ES-I3 (cell line): Measurements from ENCODE around the gene AGBL1.

ENCODE experiments used
- H3K36me3 ChIP-seq: 2 replicates; pipeline ENCODE4 v1.6.1; 2013; ENCODE audit warnings: mild to moderate bottlenecking, low read length, control low read depth, moderate library complexity; ENCODE audit not compliant: insufficient read depth
- H3K4me1 ChIP-seq: 2 replicates; pipeline ENCODE4 v1.6.1; 2013; ENCODE audit warnings: mild to moderate bottlenecking, control low read depth, low read length; ENCODE audit not compliant: insufficient read depth
- H3K9ac ChIP-seq: 2 replicates; pipeline ENCODE4 v1.6.1; 2013; ENCODE audit warnings: low read depth, mild to moderate bottlenecking, low read length, moderate library complexity
- H3K9me3 ChIP-seq: 2 replicates; pipeline ENCODE4 v1.6.1; 2013; ENCODE audit warnings: mild to moderate bottlenecking, low read length, moderate library complexity; ENCODE audit not compliant: control insufficient read depth, insufficient read depth

AGBL1 gene

DNA sequence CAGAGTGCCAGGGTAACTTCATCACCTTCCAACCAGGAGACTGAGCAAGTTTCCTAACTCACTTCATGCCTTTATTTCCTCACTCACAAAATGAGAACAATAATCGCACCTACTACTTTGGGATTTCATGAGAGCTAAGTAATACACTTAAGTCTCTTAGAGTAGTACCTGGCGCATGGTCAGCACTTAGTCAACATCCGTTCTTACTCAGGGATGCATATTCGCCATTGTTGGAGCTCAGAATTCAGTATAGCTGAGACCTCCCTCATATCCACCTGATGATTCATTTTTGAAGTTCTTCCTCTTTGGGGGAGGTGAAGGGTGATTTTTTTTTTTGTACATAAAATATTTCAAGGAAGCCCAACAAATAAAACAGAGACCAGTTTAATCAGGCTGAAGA, 188.2 kb downstream of the AGBL1 start:
- Histone ChIP-seq H3K36me3 (no peaks in the 10 kb centered on the region), H3K4me1 (no peaks in the 10 kb centered on the region), H3K9me3 (0 out of 2 replicates have a peak, but pooled peaks cover 2% of the 10 kb centered on the region), H3K9ac (no peak overlapping the region)

GRCh38 chr15:86268558-86268957, 188.9 kb downstream of the AGBL1 start:
- Histone ChIP-seq H3K4me1 (no peaks in the 10 kb centered on the region), H3K36me3 (no peaks in the 10 kb centered on the region), H3K9me3 (0 out of 2 replicates have a peak, but pooled peaks cover 2% of the 10 kb centered on the region), H3K9ac (no peak overlapping the region)

DNA sequence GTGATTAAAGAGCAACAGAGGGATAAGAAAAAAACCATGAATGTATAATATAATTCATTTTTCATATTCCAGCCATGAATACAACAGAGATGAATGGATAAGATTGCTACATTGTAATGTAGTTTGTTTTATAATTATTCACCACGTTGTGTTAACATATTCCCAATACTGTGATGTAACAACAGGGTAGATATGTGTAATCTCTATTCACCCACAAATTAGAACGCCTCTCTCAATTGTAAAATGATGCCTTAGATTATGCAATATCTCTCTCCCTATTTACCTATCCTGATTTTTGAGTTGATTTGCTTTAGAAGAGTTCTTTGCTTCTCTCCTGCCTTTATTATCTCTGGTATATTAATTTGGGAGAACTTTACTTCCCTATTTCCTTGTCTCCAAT, 193.6 kb downstream of the AGBL1 start:
- H3K9me3 ChIP-seq = 0 out of 2 replicates have a peak, but pooled peaks cover 2% of the 10 kb centered on the region
- H3K4me1 ChIP-seq = no peaks in the 10 kb centered on the region
- no peak overlapping the region for H3K9ac ChIP-seq
- no peaks in the 10 kb centered on the region for H3K36me3 ChIP-seq

DNA sequence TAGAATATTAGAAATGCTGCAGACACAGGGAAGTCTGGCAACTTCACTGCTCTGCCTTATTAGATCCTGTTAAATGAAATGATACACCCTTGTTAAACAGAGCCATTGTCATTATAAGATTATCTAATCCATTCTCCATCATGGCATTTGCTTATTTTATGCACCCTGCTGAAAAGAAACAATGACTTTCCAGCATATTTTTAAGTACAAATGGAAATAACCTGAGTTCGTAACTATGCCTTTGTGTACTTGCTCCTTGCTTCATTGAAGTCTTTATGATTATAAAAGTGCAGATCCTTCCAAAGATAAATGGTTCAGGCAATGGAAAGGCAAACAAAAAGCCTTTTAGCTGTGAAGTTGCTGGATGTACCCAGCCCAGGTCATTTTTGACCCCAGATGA, 195.7 kb downstream of the AGBL1 start:
- 0 out of 2 replicates have a peak, but pooled peaks cover 2% of the 10 kb centered on the region for H3K9me3 ChIP-seq
- H3K9ac ChIP-seq = no peak overlapping the region
- H3K4me1 ChIP-seq = no peaks in the 10 kb centered on the region
- H3K36me3 ChIP-seq = no peaks in the 10 kb centered on the region

- Histone ChIP-seq H3K4me1 (no peaks in the 10 kb centered on the region), H3K9me3 (no peaks in the 10 kb centered on the region), H3K36me3 (no peaks in the 10 kb centered on the region), H3K9ac (no peak overlapping the region)
Observed at GRCh38 chr15:86278586-86278985, 198.9 kb downstream of the AGBL1 start.

- Histone ChIP-seq H3K36me3 (no peaks in the 10 kb centered on the region), H3K9ac (no peak overlapping the region), H3K9me3 (no peaks in the 10 kb centered on the region)
Observed at GRCh38 chr15:86284635-86285034, 205.0 kb downstream of the AGBL1 start.

GRCh38 chr15:86295511-86295910, 215.8 kb downstream of the AGBL1 start:
- no peaks in the 10 kb centered on the region for H3K36me3 ChIP-seq
- H3K9ac ChIP-seq = no peak overlapping the region
- no peaks in the 10 kb centered on the region for H3K9me3 ChIP-seq
- H3K4me1 ChIP-seq = peaks cover 18% of the 10 kb centered on the region

More at GRCh38 chr15:86284635-86285034, 205.0 kb downstream of the AGBL1 start:
- no peaks in the 10 kb centered on the region; the same call in 1 of the 2 replicates for H3K4me1 ChIP-seq

DNA sequence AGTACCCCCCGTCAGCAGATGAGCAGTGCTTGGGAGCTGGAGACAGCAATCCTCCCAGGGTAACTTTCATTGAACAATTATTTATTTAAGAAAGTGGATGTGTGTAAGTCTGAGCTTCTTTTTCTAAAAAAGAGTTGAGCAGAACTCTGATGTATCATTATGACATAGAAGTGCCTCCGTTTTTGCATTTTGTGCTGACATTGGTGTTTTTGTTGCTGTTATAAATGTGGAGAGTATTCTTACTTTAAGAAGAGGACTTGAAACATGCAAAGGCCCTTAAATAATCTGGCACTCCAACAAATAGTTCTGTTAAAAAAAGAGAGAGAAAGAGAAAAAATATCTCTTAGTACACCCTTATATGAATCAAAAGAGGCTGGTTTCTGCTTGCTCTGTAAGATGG, 217.1 kb downstream of the AGBL1 start:
- Histone ChIP-seq H3K4me1 (peaks cover 25% of the 10 kb centered on the region), H3K9me3 (no peaks in the 10 kb centered on the region), H3K36me3 (no peaks in the 10 kb centered on the region), H3K9ac (no peak overlapping the region)

DNA sequence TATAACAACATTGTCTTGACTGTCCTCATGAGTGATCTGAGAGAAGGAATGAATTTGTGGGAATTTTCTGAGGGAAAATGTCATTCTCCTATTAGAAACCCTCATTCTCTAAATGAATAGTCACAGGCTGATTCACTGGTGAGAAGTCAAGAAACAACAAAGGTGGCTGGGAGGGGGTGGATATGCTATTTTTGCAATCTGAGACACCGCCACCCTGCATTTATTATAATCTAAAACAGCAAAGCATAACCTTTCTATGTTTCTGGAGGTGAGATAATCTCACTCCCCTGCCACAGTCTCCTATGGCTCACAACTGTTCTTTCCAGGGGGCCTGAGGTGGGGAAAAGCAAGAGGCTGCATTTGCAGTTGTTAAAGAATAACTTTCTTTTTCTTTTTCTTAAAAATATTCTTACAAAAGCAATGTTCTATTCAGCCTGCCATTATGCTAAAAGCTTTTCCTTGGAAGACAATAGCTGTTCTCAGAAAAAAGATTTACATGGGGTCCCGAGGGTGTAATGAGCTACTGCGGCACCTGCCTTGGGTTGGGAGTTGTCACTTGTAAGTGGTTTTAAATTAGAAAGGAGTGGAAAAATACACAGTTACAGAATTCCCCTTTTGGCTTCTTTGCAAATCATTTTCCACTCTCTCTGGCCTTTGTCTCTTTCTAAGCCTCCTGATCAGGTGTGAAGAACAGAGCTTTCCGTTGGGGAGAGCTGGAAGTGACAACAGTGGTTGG, 220.9 kb downstream of the AGBL1 start:
- Histone ChIP-seq H3K9me3 (no peaks in the 10 kb centered on the region), H3K4me1 (peaks cover 28% of the 10 kb centered on the region), H3K36me3 (no peaks in the 10 kb centered on the region), H3K9ac (no peak overlapping the region)

DNA sequence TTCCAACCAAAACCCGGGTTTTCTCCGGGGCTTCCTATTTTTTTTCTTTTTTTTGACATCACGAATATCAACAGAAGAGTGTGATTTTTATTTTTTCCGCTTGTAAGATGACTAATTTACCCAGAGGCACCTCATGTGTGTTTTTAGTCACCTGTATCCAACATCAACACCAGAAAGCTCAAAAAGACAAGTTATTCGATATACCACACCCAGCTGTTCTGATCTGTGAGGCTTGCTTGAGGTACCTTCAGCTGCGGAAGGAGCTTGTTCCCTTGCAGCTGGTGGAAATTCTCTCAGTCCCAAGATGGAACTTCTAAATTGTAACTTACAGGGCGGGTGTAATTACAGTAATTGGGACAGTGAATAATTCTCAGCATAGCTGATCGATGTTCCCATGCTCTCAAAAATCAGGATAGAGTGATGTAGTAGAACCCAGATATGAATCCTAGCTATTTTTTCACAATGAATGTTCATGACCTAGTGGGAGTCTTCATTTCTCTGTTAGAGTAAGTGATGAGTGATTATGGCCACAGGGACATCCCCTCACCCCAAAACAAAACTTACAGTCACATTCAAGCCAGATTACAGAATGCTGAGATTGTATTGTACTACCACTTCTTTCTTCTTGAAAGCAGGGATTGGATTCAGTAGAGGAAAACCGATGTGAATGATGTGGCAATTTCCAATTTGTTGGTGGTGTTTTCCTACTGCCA, 232.1 kb downstream of the AGBL1 start:
- Histone ChIP-seq H3K4me1 (no peaks in the 10 kb centered on the region), H3K9ac (no peak overlapping the region), H3K36me3 (no peaks in the 10 kb centered on the region), H3K9me3 (no peaks in the 10 kb centered on the region)

DNA sequence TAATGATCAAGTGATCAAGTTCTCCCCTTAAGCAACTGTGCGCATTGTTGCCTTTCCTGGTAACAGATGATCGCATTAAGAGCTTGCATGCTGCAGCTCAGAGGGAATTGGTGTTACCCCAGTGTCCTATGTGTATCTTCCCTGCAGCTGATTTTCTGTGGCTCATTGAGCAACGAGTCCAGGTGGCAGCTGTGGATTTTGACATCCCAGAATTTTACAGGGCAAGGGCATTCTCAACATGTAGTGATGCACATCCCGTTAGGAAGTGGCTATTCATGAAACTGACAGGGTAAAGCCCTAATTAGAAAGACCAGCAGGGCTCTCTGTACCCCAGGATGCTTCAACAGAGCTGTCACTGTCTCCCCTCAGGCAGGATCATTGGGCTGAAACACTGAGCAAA, 232.8 kb downstream of the AGBL1 start:
- no peak overlapping the region for H3K9ac ChIP-seq
- no peaks in the 10 kb centered on the region for H3K4me1 ChIP-seq
- H3K9me3 ChIP-seq = no peaks in the 10 kb centered on the region
- no peaks in the 10 kb centered on the region for H3K36me3 ChIP-seq

DNA sequence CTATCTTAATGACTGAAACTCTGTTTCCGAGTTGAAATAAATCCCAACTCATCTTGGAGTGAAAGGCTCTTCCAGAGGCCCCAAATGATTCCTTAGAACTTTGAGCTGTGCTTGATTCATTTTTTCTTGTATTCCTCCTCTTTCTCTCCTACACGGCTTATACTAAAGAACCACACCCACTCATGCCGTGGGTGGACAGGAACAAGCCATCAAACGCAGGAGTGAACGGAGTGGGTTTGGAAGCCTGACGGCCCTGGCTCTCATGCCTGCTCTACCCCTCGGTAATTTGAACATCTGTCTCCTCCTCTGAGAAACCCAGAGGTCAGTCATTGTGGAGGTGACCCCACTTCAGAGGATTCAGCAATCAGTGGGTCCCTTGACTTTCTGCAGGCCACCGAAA, 236.5 kb downstream of the AGBL1 start:
- Histone ChIP-seq H3K9ac (no peak overlapping the region), H3K4me1 (no peaks in the 10 kb centered on the region), H3K36me3 (no peaks in the 10 kb centered on the region), H3K9me3 (no peaks in the 10 kb centered on the region)

DNA sequence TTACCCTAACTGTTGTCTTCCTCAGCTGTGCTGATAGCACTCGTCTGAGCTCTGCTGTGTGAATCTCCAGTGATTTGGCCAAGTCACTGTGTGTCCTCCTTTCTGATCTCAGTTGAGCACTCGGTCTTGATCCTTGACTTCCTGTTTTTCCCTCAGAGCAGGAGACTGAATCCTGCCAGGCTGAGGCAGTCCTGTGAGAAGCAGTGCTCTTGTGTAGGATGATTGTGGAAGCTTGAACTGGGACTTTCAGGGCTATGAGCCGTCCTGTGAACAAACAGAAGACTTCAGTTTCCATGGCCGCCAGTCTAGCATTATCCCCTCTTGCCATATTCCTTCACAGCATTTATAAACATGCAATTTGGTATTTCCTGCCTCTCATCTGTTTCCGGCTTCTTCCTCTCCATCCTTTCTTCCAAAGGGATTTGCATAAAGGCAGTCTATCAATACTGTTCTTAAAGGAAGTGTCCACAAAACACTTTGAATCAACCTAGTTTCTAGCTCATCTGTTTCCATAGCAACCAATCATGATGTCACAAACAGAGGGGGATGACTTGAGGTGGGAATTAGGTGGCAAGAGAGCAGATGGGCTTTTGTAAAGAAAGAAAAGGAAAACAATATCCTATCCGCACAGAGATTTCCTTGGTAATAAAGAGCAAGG, 237.2 kb downstream of the AGBL1 start:
- Histone ChIP-seq H3K36me3 (no peaks in the 10 kb centered on the region), H3K9ac (no peak overlapping the region), H3K9me3 (no peaks in the 10 kb centered on the region), H3K4me1 (no peaks in the 10 kb centered on the region)

- Histone ChIP-seq H3K4me1 (no peaks in the 10 kb centered on the region), H3K9me3 (no peaks in the 10 kb centered on the region), H3K36me3 (no peaks in the 10 kb centered on the region), H3K9ac (no peak overlapping the region)
Observed at GRCh38 chr15:86317384-86317740, 237.7 kb downstream of the AGBL1 start.

DNA sequence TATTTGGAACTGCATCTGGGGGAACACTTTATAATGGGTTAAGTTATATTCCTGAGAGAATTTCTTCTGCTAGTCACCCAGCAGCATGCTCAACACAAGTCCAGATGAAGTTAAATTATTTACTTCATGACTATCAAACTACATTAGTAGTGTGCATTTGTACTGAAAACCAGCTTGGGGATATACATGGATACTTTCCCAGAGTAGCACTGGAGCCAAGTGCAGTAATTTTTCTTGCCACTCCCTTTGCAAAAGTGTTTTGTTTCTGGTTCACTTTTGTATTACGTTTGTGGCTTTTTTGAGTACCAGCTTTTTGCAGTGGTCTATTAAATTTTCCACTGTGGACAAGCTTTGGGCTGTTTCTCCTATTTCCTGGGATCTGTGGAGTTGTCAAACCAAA, 243.0 kb downstream of the AGBL1 start:
- no peak overlapping the region for H3K9ac ChIP-seq
- no peaks in the 10 kb centered on the region for H3K36me3 ChIP-seq

More for the DNA sequence above, 243.0 kb downstream of the AGBL1 start:
- no peaks in the 10 kb centered on the region for H3K4me1 ChIP-seq
- H3K9me3 ChIP-seq = no peaks in the 10 kb centered on the region
